SKM-1 treated with dmso at 0.1 percent for 144 hours (cell line): ENCODE data around the gene MSX2.
A peak's percentile ranks its signal among the peaks of the same experiment; 100 is the strongest.

Source experiments
- DNase-seq: peaks from one replicate; lab custom pipeline; 2025; ENCODE audit not compliant: unreplicated experiment; lab: John Stamatoyannopoulos, UW

Gene MSX2

GRCh38 chr5:174724484-174725260 lies at the start of gene MSX2:
MSX2 (plus strand) TSS chr5:174724582; CDS start chr5:174724660, 78 bp downstream.
- DNase-seq, result peak; percentile 59

- DNase-seq, result no peak
These were observed 49.3 kb upstream of the MSX2 start for GRCh38 chr5:174675110-174675509.

- no peak for DNase-seq
These were observed 48.5 kb upstream of the MSX2 start for GRCh38 chr5:174675916-174676315.

GRCh38 chr5:174678107-174678506 lies 46.3 kb upstream of the MSX2 start:
- no peak for DNase-seq

GRCh38 chr5:174680901-174681565 lies 43.3 kb upstream of the MSX2 start:
- DNase-seq, result no peak

- DNase-seq, result no peak
These were observed 36.9 kb upstream of the MSX2 start for GRCh38 chr5:174687503-174687902.

- no peak for DNase-seq
These were observed 35.7 kb upstream of the MSX2 start for GRCh38 chr5:174688441-174689354.

- DNase-seq, result no peak
These were observed 34.1 kb upstream of the MSX2 start for GRCh38 chr5:174690271-174690670.

- DNase-seq, result no peak
These were observed 32.0 kb upstream of the MSX2 start for GRCh38 chr5:174692381-174692780.

GRCh38 chr5:174692982-174693422 lies 31.4 kb upstream of the MSX2 start:
- DNase-seq, result no peak

GRCh38 chr5:174693697-174694385 lies 30.5 kb upstream of the MSX2 start:
- DNase-seq, result no peak

- no peak for DNase-seq
These were observed 29.8 kb upstream of the MSX2 start for GRCh38 chr5:174694611-174695010.

- no peak for DNase-seq
These were observed 26.2 kb upstream of the MSX2 start for GRCh38 chr5:174698156-174698555.

GRCh38 chr5:174699131-174699530 lies 25.3 kb upstream of the MSX2 start:
- no peak for DNase-seq

GRCh38 chr5:174706997-174707572 lies 17.3 kb upstream of the MSX2 start:
- no peak for DNase-seq

GRCh38 chr5:174707671-174708070 lies 16.7 kb upstream of the MSX2 start:
- DNase-seq, result no peak

GRCh38 chr5:174708476-174709207 lies 15.7 kb upstream of the MSX2 start:
- DNase-seq, result no peak

- no peak for DNase-seq
These were observed 9.6 kb upstream of the MSX2 start for GRCh38 chr5:174714751-174715150.

- no peak for DNase-seq
These were observed 8.6 kb upstream of the MSX2 start for GRCh38 chr5:174715804-174716203.
